ENCODE data around the gene SPTLC3.

- TF ChIP-seq, protein P1, sequence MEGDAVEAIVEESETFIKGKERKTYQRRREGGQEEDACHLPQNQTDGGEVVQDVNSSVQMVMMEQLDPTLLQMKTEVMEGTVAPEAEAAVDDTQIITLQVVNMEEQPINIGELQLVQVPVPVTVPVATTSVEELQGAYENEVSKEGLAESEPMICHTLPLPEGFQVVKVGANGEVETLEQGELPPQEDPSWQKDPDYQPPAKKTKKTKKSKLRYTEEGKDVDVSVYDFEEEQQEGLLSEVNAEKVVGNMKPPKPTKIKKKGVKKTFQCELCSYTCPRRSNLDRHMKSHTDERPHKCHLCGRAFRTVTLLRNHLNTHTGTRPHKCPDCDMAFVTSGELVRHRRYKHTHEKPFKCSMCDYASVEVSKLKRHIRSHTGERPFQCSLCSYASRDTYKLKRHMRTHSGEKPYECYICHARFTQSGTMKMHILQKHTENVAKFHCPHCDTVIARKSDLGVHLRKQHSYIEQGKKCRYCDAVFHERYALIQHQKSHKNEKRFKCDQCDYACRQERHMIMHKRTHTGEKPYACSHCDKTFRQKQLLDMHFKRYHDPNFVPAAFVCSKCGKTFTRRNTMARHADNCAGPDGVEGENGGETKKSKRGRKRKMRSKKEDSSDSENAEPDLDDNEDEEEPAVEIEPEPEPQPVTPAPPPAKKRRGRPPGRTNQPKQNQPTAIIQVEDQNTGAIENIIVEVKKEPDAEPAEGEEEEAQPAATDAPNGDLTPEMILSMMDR (IDR thresholded peaks at IDR 0.05; ENCODE audit: low read depth, low read length) = no peak
- TF ChIP-seq EZH2phosphoT487 (IDR thresholded peaks at IDR 0.05; ENCODE audit: low read depth) = no peak
These were observed 197.2 kb downstream of the SPTLC3 start for GRCh38 chr20:13205848-13206434.

Data from OCI-LY3 (cell line).